HEK293T (cell line): Measurements from ENCODE around the gene PDZD2.

ENCODE experiments used
- ARNT ChIP-seq: fragments of 450-650 bp; IDR thresholded peaks from 2 replicates; pipeline ENCODE4 v1.6.1; 2017; ENCODE audit warnings: mild to moderate bottlenecking
- BHLHE40 ChIP-seq: fragments of 450-650 bp; IDR thresholded peaks from 2 replicates; pipeline ENCODE4 v1.6.1; 2016; ENCODE audit warnings: mild to moderate bottlenecking, moderate library complexity, borderline replicate concordance
- ELF4 ChIP-seq: fragments of 450-650 bp; IDR thresholded peaks from 2 replicates; pipeline ENCODE4 v1.6.1; 2017; ENCODE audit warnings: antibody characterized with exemption
- FOXA1 ChIP-seq: fragments of 450-650 bp; IDR thresholded peaks from 2 replicates; pipeline ENCODE4 v1.6.1; 2016; ENCODE audit warnings: mild to moderate bottlenecking
- FOXK2 ChIP-seq: fragments of 450-650 bp; IDR thresholded peaks from 2 replicates; pipeline ENCODE4 v1.6.1; 2016; ENCODE audit warnings: mild to moderate bottlenecking
- FOXM1 ChIP-seq: fragments of 450-650 bp; IDR thresholded peaks from 2 replicates; pipeline ENCODE4 v1.6.1; 2017; ENCODE audit warnings: mild to moderate bottlenecking, borderline replicate concordance
- L3MBTL2 ChIP-seq: fragments of 450-650 bp; conservative IDR thresholded peaks from 2 replicates; pipeline ENCODE4 v1.6.1; 2016; ENCODE audit warnings: mild to moderate bottlenecking
- LEF1 ChIP-seq: fragments of 450-650 bp; IDR thresholded peaks from 2 replicates; pipeline ENCODE4 v1.6.1; 2017; ENCODE audit warnings: mild to moderate bottlenecking, borderline replicate concordance
- NFRKB ChIP-seq: fragments of 450-650 bp; IDR thresholded peaks from 2 replicates; pipeline ENCODE4 v1.6.1; 2016; ENCODE audit warnings: mild to moderate bottlenecking, moderate library complexity
- SP1 ChIP-seq: fragments of 450-650 bp; IDR thresholded peaks from 2 replicates; pipeline ENCODE4 v1.6.1; 2017
- SUZ12 ChIP-seq: fragments of 450-650 bp; IDR thresholded peaks from 2 replicates; pipeline ENCODE4 v1.6.1; 2016; ENCODE audit warnings: mild to moderate bottlenecking
- TARDBP ChIP-seq: fragments of 450-650 bp; IDR thresholded peaks from 2 replicates; pipeline ENCODE4 v1.6.1; 2016
- ZNF384 ChIP-seq: fragments of 450-650 bp; IDR thresholded peaks from 2 replicates; pipeline ENCODE4 v1.6.1; 2016
- TF ChIP-seq, protein P1 (sequence below): fragments of 450-650 bp; IDR thresholded peaks from 2 replicates; pipeline ENCODE4 v1.6.1; 2016

- no peak for TF ChIP-seq FOXK2
- TF ChIP-seq ZNF384 = no peak
- no peak for TF ChIP-seq SP1
- no peak for TF ChIP-seq FOXM1
- TF ChIP-seq TARDBP = no peak
- TF ChIP-seq LEF1 = no peak
- TF ChIP-seq, protein P1, sequence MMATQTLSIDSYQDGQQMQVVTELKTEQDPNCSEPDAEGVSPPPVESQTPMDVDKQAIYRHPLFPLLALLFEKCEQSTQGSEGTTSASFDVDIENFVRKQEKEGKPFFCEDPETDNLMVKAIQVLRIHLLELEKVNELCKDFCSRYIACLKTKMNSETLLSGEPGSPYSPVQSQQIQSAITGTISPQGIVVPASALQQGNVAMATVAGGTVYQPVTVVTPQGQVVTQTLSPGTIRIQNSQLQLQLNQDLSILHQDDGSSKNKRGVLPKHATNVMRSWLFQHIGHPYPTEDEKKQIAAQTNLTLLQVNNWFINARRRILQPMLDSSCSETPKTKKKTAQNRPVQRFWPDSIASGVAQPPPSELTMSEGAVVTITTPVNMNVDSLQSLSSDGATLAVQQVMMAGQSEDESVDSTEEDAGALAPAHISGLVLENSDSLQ = no peak
- no peak for TF ChIP-seq SUZ12
- TF ChIP-seq L3MBTL2 = no peak
- TF ChIP-seq BHLHE40 = no peak
- no peak for TF ChIP-seq NFRKB
- TF ChIP-seq ARNT = no peak
- TF ChIP-seq ELF4 = no peak
- no peak for TF ChIP-seq FOXA1
Observed at GRCh38 chr5:31663519-31663918, 24.6 kb downstream of the PDZD2 start.
